DMS153 (cell line): ENCODE measurements around the gene ZSCAN2.
"Not testable (repeated sequence)": the region's sequence is repeated elsewhere in the genome, so short reads cannot be mapped to it uniquely, and the experiment has no call there.

ENCODE experiments used
- DNase-seq: peaks from one replicate; lab custom pipeline; 2025; lab: John Stamatoyannopoulos, UW

ZSCAN2 gene

GRCh38 chr15:84600687-84601554 is at the start of gene ZSCAN2:
Gene ZSCAN2, plus strand, starts transcription at chr15:84601009. Its CDS starts 2,919 bp downstream, at chr15:84603928.
- DNase-seq, result peak; percentile 68

GRCh38 chr15:84551624-84552023 is 49.2 kb upstream of the ZSCAN2 start:
- not testable (repeated sequence) for DNase-seq

DNA sequence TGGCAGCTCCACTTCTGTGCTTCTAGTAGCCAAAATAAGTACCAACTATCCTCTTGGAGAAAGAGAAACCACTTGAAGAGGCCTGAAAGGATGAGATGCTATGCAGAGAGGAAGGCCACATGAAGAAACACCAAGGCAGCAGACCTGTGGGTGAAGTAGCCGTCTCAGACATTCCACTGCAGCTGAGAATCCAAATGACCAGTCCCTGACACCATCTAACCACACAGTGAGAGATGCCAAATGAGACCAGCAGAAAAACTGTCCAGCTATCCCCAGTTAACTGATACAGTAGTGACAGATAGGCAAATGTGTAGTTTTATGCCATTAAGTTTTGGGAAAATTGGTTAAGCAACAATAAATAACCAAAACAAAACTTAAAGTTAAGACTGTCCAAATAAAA is 47.9 kb upstream of the ZSCAN2 start:
- no peak for DNase-seq

DNA sequence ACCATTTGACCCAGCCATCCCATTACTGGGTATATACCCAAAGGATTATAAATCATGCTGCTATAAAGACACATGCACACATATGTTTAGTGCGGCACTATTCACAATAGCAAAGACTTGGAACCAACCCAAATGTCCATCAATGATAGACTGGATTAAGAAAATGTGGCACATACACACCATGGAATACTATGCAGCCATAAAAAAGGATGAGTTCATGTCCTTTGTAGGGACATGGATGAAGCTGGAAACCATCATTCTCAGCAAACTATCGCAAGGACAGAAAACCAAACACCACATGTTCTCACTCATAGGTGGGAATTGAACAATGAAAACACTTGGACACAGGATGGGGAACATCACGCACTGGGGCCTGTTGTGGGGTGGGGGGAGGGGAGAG is 44.1 kb upstream of the ZSCAN2 start:
- not testable (repeated sequence) for DNase-seq

DNA sequence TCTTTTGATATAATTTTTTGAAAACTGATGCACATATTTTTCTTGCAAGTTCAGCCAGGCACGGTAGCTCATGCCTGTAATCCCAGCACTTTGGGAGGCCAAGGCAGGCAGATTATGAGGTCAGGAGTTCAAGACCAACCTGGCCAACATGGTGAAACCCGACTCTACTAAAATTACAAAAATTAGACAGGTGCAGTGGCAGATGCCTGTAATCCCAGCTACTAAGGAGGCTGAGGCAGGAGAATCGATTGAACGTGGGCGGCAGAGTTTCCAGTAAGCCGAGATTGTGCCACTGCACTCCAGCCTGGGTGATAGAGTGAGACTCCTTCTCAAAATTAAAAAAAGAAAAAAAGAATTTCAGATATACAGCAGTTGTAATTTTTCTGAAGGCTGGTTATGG is 32.8 kb upstream of the ZSCAN2 start:
- DNase-seq, result not testable (repeated sequence)

- DNase-seq, result no peak
Observed at GRCh38 chr15:84570164-84570735, 30.6 kb upstream of the ZSCAN2 start.

DNA sequence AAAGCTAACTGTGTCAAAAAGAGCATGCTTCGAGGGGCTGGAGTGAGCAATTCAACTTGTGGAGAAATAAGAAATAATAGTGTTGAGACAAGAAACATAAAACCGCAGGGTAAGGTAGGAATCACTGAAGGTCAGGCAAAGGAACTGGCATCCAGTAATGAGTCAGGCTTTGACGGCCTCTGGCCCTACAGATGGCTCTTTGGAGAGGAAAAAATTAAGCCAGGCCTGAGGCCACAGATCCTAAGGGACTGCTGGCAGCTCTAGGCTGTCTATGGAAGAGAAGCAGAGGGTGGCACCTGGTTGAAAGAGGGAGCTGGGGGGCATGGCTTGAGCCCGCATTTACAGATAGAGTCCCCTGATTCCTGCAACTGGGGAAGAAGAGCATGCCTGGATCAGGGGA is 28.6 kb upstream of the ZSCAN2 start:
- DNase-seq, result no peak

- no peak for DNase-seq
Observed at GRCh38 chr15:84575493-84575892, 25.3 kb upstream of the ZSCAN2 start.

GRCh38 chr15:84577891-84578290 is 22.9 kb upstream of the ZSCAN2 start:
- not testable (repeated sequence) for DNase-seq

GRCh38 chr15:84579261-84579721 is 21.5 kb upstream of the ZSCAN2 start:
- DNase-seq, result not testable (repeated sequence)

- not testable (repeated sequence) for DNase-seq
Observed at GRCh38 chr15:84581676-84582428, 19.0 kb upstream of the ZSCAN2 start.

DNA sequence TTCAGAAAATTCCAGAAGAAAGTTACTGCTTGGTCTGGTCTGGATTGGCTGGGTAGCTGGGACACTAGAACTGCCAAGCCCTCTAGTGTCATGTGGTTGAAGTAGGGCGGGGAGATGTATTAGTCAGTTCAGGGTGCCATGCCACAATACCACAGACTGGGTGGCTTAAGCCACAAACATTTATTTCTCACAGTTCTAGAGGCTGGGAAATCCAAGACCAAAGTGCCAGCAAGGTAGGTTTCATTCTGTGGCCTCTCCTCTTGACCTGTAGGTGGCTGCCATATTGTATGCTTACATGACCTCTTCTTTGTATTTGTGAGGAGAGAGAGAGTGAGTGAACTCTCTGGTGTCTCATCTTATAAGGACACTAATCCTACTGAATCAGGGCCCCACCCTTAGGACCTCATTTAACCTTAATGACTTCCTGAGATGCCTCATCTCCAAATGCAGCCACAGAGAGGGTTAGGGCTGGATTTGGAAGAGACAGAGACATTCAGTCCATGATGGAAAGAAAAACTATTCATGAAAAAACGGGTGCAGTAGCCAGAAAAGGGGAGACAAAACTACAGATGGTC is 18.1 kb upstream of the ZSCAN2 start:
- DNase-seq, result no peak

GRCh38 chr15:84583921-84584320 is 16.9 kb upstream of the ZSCAN2 start:
- DNase-seq, result not testable (repeated sequence)

GRCh38 chr15:84586696-84587095 is 14.1 kb upstream of the ZSCAN2 start:
- DNase-seq, result no peak

DNA sequence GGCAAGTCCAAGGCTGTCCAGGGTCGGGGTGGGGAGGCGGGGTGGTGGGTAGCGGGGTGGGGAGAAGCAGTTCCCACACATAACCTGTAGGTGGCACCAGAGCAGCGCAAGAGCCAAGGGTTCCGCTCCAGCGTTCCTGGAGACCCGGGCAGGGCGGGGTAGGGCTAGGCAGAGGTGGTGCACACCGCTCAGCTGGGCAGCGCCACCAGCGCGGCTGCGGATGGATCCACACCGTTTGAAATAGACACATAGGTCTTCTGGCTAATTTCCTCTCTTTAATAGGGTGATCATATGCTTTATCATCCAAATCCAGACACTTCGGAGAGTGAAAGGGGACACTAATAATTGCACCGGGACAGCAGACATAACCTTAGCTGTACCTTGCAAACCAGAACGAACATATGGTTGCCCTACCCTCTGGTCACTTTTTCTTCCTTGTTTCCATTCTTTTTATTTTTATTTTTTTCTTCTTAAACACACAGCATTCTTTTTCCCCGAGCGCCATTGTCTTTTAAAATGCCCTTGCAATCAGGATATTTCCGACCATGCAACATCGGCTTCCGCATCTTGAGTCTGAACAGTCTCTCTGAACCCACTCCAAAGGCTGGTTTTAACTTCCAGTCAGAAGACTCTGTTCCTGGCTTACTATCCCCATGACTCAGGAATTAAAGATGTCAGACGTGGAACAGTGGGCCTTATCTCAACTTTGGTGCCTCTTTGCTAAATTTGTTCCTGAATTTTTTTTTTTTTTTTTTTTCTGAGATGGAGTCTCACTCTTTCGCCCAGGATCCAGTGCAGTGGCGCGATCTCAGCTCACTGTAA is 12.5 kb upstream of the ZSCAN2 start:
- DNase-seq, result peak; percentile 17

DNA sequence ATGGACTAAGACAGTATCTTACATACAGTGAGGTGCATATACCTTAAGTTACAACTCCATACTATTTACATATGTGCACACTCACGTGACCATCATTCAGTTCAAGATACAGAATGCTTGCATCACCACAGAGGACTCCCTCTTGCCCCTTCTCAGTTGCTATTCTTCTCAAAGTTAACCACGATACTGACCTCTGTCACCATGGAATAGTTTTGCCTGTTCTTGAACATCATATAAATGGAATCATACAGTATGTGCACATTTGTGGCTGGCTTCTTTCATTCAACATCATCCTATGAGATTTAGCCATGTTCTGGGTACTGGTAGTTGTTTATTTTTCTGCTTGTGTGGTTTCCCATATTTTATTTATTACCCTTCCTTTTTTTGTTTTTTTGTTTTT is 10.4 kb upstream of the ZSCAN2 start:
- DNase-seq, result no peak

DNA sequence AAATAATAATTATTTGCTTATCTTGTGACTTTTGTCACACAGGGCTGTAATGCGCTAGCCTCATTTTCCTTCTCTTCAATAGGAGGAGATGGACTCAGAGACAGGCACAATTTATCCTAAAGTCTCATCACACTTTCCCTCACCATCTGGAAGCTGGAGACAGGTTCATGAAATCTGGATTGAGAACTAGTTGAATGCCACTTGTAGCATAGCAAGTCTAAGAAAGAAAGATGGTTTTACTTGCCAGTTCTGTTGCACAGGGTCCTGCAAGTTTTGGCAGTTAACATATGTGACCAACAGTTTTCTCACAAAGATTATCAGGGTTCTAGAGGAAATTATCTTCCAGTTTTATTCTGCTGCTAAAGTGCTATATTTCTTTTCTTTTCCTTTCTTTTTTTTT is 9.0 kb upstream of the ZSCAN2 start:
- no peak for DNase-seq

DNA sequence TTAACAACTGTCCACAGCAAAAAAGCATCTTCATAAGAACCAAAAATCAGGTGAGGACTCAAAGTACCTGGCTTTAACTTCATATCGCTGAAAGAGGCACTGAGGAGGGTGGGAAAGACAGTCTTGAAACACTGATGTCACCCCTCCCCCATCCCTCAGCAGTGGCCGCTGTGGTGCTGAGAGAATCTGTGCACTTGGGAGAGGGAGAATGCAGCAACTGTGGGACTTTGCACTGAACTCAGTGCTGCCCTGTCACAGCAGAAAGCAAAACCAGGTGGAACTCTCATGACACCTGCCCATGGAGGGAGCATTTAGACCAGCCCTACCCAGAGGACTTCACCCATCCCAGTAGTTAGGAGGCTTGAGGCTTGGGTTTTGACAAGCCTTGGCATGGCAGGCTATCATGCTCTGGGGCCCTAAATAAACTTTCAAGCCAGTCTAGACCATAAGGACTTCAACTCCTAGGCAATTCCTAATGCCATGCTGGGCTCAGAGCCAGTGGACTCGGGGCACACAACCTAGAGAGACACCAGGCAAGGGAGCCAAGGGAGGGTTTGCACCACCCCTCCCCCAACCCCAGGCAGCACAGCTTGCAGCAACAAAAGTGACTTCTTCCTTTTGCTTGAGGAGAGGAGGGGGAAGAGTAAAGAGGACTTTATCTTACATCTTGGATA is 6.1 kb upstream of the ZSCAN2 start:
- DNase-seq, result no peak

DNA sequence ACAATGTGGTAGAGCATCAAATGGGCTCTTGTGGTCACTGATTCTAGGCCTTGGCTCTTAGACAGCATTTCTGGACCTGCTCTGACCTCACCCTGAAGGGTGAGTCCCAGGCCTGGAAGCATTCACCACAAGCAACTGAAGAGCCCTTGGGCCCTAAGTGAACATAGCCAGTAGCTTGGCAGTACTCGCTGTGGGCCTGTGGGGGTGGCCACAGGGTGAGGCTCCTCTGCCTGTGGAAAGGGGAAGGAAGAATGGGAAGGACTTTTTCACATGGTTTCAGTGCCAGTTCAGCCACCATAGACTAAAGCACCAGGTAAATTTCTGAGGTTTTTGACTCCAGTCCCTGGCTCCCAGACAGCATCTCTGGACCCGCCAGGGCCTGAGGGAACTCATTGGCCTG is 5.1 kb upstream of the ZSCAN2 start:
- no peak for DNase-seq

- DNase-seq, result no peak
Observed at GRCh38 chr15:84597296-84597695, 3.5 kb upstream of the ZSCAN2 start.

- no peak for DNase-seq
Observed at GRCh38 chr15:84598250-84598649, 2.6 kb upstream of the ZSCAN2 start.
